H1 (cell line): ENCODE results near the gene OSBP. TPM values are rescaled to one million over a fixed set of nuclear protein-coding genes. Genes with fewer than 3 reads are reported as not detected.

Experiments
- CTCF ChIA-PET: fragments of 300-600 bp; sonication (Branson Sonifier 250); formaldehyde crosslinking; loops from one replicate; lab custom pipeline; 2021; ENCODE audit not compliant: partially characterized antibody; lab: Charles Lee
- POLR2A ChIA-PET: fragments of 300-600 bp; sonication (Branson Sonifier 250); formaldehyde crosslinking; loops from one replicate; lab custom pipeline; 2021; ENCODE audit warnings: inconsistent platforms; ENCODE audit not compliant: partially characterized antibody; lab: Charles Lee
- DNase-seq, 2 experiments: peaks; one replicate each; pipeline versions ENCODE4 v3.0.0 to v3.0.0-alpha.2; 2010 to 2022; ENCODE audit warnings: low spot score in 2 of 2, low read depth in 1 of 2, mixed read lengths in 1 of 2
- FAIRE-seq: peaks from 2 replicates; lab custom pipeline; 2011; peaks lifted over from hg19 to GRCh38; lab: Jason Lieb, UNC
- H2AFZ ChIP-seq: 2 replicates; pipeline ENCODE4 v1.8.1; 2012; ENCODE audit warnings: low read length, inconsistent platforms
- H2AK5ac ChIP-seq: 2 replicates; pipeline ENCODE4 v1.6.1; 2013; ENCODE audit warnings: low read depth, low read length
- H2BK120ac ChIP-seq: replicated peaks from 2 replicates; pipeline ENCODE3; 2013; ENCODE audit warnings: low read depth, low read length, inconsistent platforms
- H2BK12ac ChIP-seq: 2 replicates; pipeline ENCODE4 v1.6.1; 2013; ENCODE audit warnings: low read depth, low read length
- H2BK15ac ChIP-seq: 2 replicates; pipeline ENCODE4 v1.6.1; 2013; ENCODE audit warnings: low read length
- H2BK20ac ChIP-seq: 2 replicates; pipeline ENCODE4 v1.6.1; 2013; ENCODE audit warnings: low read length
- H2BK5ac ChIP-seq: 2 replicates; pipeline ENCODE4 v1.6.1; 2013; ENCODE audit warnings: low read depth, low read length
- H3K14ac ChIP-seq: 2 replicates; pipeline ENCODE4 v1.6.1; 2013; ENCODE audit warnings: inconsistent platforms; ENCODE audit not compliant: insufficient read length
- H3K18ac ChIP-seq: 2 replicates; pipeline ENCODE4 v1.6.1; 2013; ENCODE audit warnings: low read length; ENCODE audit errors: extremely low read depth
- H3K23ac ChIP-seq: 2 replicates; pipeline ENCODE4 v1.6.1; 2013; ENCODE audit warnings: inconsistent platforms; ENCODE audit not compliant: insufficient read length
- H3K23me2 ChIP-seq: 2 replicates; pipeline ENCODE4 v1.6.1; 2013; ENCODE audit warnings: low read depth, low read length
- H3K27ac ChIP-seq: 2 replicates; pipeline ENCODE4 v1.6.1; 2011; ENCODE audit warnings: low read depth, low read length, inconsistent platforms
- H3K27me3 ChIP-seq, 4 experiments: replicated peaks in 1 of 4; 1 replicate in 1 of 4; 2 replicates in 3 of 4; pipeline versions ENCODE4 v1.6.1 to v1.8.1; 2011 to 2013; ENCODE audit warnings: low read length in 3 of 4, mild to moderate bottlenecking in 3 of 4, inconsistent platforms in 2 of 4, mixed read lengths in 2 of 4, moderate library complexity in 1 of 4; ENCODE audit not compliant: control insufficient read depth in 3 of 4, insufficient read depth in 3 of 4; ENCODE audit errors: extremely low read depth in 1 of 4
- H3K36me3 ChIP-seq, 4 experiments: 2 replicates each; pipeline versions ENCODE4 v1.6.1 to v1.8.1; 2011 to 2013; ENCODE audit warnings: mild to moderate bottlenecking in 4 of 4, low read length in 3 of 4, moderate library complexity in 2 of 4, control low read depth in 1 of 4, inconsistent platforms in 1 of 4; ENCODE audit not compliant: insufficient read depth in 4 of 4, control insufficient read depth in 2 of 4
- H3K4ac ChIP-seq: replicated peaks from 2 replicates; pipeline ENCODE3; 2013; ENCODE audit warnings: low read length, low read depth, mixed read lengths, inconsistent platforms; ENCODE audit not compliant: insufficient read length
- H3K4me1 ChIP-seq, 4 experiments: replicated peaks in 1 of 4; 1 replicate in 1 of 4; 2 replicates in 3 of 4; pipeline versions ENCODE4 v1.6.1 to v1.8.1; 2011 to 2013; ENCODE audit warnings: low read length in 3 of 4, inconsistent platforms in 2 of 4, mixed read lengths in 1 of 4; ENCODE audit not compliant: insufficient read depth in 4 of 4, control insufficient read depth in 3 of 4
- H3K4me2 ChIP-seq, 2 experiments: 2 replicates each; pipeline versions ENCODE4 v1.6.1 to v1.8.1; 2011 to 2013; ENCODE audit warnings: low read depth in 2 of 2, low read length in 2 of 2, control low read depth in 1 of 2, inconsistent platforms in 1 of 2, mild to moderate bottlenecking in 1 of 2; ENCODE audit not compliant: insufficient read depth in 1 of 2
- H3K4me3 ChIP-seq, 4 experiments: fragments of 200-600, 300-600 bp in 1 of 4; sonication (generic), shearing (Covaris generic), sonication (Bioruptor Twin) in 1 of 4; 2 replicates each; pipeline versions ENCODE4 v1.5.1 to v1.8.1; 2011 to 2016; ENCODE audit warnings: low read length in 4 of 4, low read depth in 3 of 4, control low read depth in 2 of 4, inconsistent platforms in 2 of 4, mild to moderate bottlenecking in 2 of 4, mixed read lengths in 1 of 4, moderate library complexity in 1 of 4; ENCODE audit not compliant: insufficient read depth in 2 of 4; ENCODE audit errors: extremely low read depth in 1 of 4
- H3K56ac ChIP-seq: replicated peaks from 2 replicates; pipeline ENCODE3; 2013; ENCODE audit warnings: low read depth, mild to moderate bottlenecking, mixed read lengths, low read length, inconsistent platforms; ENCODE audit not compliant: insufficient read length
- H3K79me1 ChIP-seq: 2 replicates; pipeline ENCODE4 v1.6.1; 2013; ENCODE audit warnings: low read depth, low read length, control low read depth
- H3K79me2 ChIP-seq, 2 experiments: 2 replicates each; pipeline versions ENCODE4 v1.6.1 to v1.8.1; 2012 to 2013; ENCODE audit warnings: low read length in 2 of 2, mild to moderate bottlenecking in 2 of 2, inconsistent platforms in 1 of 2; ENCODE audit not compliant: insufficient read depth in 2 of 2, control insufficient read depth in 1 of 2
- H3K9ac ChIP-seq, 4 experiments: replicated peaks in 1 of 4; 1 replicate in 1 of 4; 2 replicates in 3 of 4; pipeline versions ENCODE4 v1.6.1 to v1.8.1; 2011 to 2013; ENCODE audit warnings: low read depth in 3 of 4, low read length in 3 of 4, control low read depth in 2 of 4, mild to moderate bottlenecking in 2 of 4, moderate library complexity in 2 of 4, inconsistent platforms in 1 of 4; ENCODE audit errors: extremely low read depth in 1 of 4
- H3K9me3 ChIP-seq, 2 experiments: 2 replicates each; pipeline versions ENCODE4 v1.6.1 to v1.8.1; 2012 to 2013; ENCODE audit warnings: mild to moderate bottlenecking in 2 of 2, moderate library complexity in 2 of 2, control low read depth in 1 of 2, inconsistent platforms in 1 of 2, low read depth in 1 of 2, low read length in 1 of 2, mixed read lengths in 1 of 2; ENCODE audit not compliant: insufficient read depth in 2 of 2
- H4K20me1 ChIP-seq, 2 experiments: replicated peaks in 1 of 2; 2 replicates each; pipeline versions ENCODE3 to v1.8.1; 2011 to 2013; ENCODE audit warnings: inconsistent platforms in 2 of 2, low read length in 2 of 2, mild to moderate bottlenecking in 1 of 2; ENCODE audit not compliant: insufficient read depth in 2 of 2, control insufficient read depth in 1 of 2
- H4K5ac ChIP-seq: 2 replicates; pipeline ENCODE4 v1.6.1; 2013; ENCODE audit warnings: low read length, low read depth, mixed read lengths, inconsistent platforms; ENCODE audit not compliant: insufficient read length
- H4K8ac ChIP-seq: 2 replicates; pipeline ENCODE4 v1.8.0; 2013; ENCODE audit warnings: mild to moderate bottlenecking, moderate library complexity, low read length, inconsistent platforms; ENCODE audit not compliant: insufficient read depth; ENCODE audit errors: extremely low read depth
- H4K91ac ChIP-seq: replicated peaks from 2 replicates; pipeline ENCODE3; 2013; ENCODE audit warnings: low read length, mixed read lengths, inconsistent platforms; ENCODE audit not compliant: insufficient read length
- ASH2L ChIP-seq: fragments of 200-600, 300-600 bp; sonication (generic); IDR thresholded peaks from one replicate; pipeline ENCODE4 v1.7.1; 2017; ENCODE audit warnings: low read length
- CBX5 ChIP-seq: fragments of 300-800, 300-1000 bp; sonication (generic); IDR thresholded peaks from 2 replicates; pipeline ENCODE4 v1.7.1; 2016; ENCODE audit warnings: antibody characterized with exemption, low read length, low read depth
- CEBPB ChIP-seq: IDR thresholded peaks from 2 replicates; pipeline ENCODE4 v1.6.1; 2012; ENCODE audit warnings: low read depth, low read length
- JUN ChIP-seq: IDR thresholded peaks from 2 replicates; pipeline ENCODE4 v1.6.1; 2011; ENCODE audit warnings: low read depth, mild to moderate bottlenecking, improper control_type of control experiment, low read length
- KDM4A ChIP-seq: IDR thresholded peaks from one replicate; pipeline ENCODE4 v1.7.1; 2012; ENCODE audit warnings: low read depth, mild to moderate bottlenecking, moderate library complexity, low read length, inconsistent platforms; ENCODE audit not compliant: severe bottlenecking
- SAP30 ChIP-seq: fragments of 300-600 bp; sonication (generic); IDR thresholded peaks from 2 replicates; pipeline ENCODE4 v1.7.1; 2012; ENCODE audit warnings: low read length, moderate library complexity, mild to moderate bottlenecking, inconsistent platforms; ENCODE audit not compliant: insufficient read depth, insufficient replicate concordance
- ZNF274 ChIP-seq: IDR thresholded peaks from 2 replicates; pipeline ENCODE4 v1.7.0; 2012; ENCODE audit warnings: low read length, borderline replicate concordance; ENCODE audit errors: extremely low read depth
- WGBS, 2 experiments: shearing (Covaris generic) in 1 of 2; methylation state at CpG; one replicate each; pipeline versions ENCODE4 v1.1.6 to v1.1.7; 2013 to 2015; ENCODE audit warnings: low lambda C conversion rate in 2 of 2, mixed read lengths in 2 of 2, inconsistent platforms in 1 of 2, low coverage in 1 of 2, missing lambda C conversion rate in 1 of 2; ENCODE audit not compliant: insufficient replicate concordance in 2 of 2, insufficient coverage in 1 of 2, insufficient read length in 1 of 2; ENCODE audit errors: extremely low coverage in 1 of 2, missing lambda C conversion rate in 1 of 2; 5-methylcytosine and 5-hydroxymethylcytosine counted together
- polyA plus RNA-seq, 7 experiments: library from polyadenylated mRNA; depleted of rRNA in 3 of 7; stranded (reverse) in 5 of 7; unstranded in 2 of 7; fragments of >200 nt in 5 of 7; fragments of 200-250 nt in 2 of 7; gene quantifications; 1 replicate in 5 of 7; 2 replicates in 1 of 7; 4 replicates in 1 of 7; pipeline versions ENCODE4 v1.2.1 to v1.2.3, GENCODE V29; 2011 to 2013; ENCODE audit warnings: missing spikeins in 2 of 7, mixed read lengths in 2 of 7
- total RNA-seq: library from RNA; stranded (reverse); fragmentation: NEBNext Ultra II Directional; extraction: Animal tissue kit (Norgen Biotek cat#: 25700); gene quantifications from 2 replicates; pipeline ENCODE4 v1.2.1, GENCODE V29; 2021
- TF ChIP-seq, protein P1 (sequence below), 3 experiments: IDR thresholded peaks; 1 replicate in 2 of 3; 2 replicates in 1 of 3; pipeline versions ENCODE4 v1.5.1 to v1.6.1; 2011; ENCODE audit warnings: low read length in 3 of 3, mild to moderate bottlenecking in 3 of 3, inconsistent platforms in 2 of 3, low read depth in 1 of 3, moderate library complexity in 1 of 3; ENCODE audit not compliant: insufficient read depth in 1 of 3; ENCODE audit errors: control extremely low read depth in 1 of 3

The OSBP gene
- total and polyA plus RNA-seq, 2 of the 8 experiments (the other 6 are each of a cell fraction or from before 2014, with no cell fraction given) = 13.2 to 43.1 TPM

DNA sequence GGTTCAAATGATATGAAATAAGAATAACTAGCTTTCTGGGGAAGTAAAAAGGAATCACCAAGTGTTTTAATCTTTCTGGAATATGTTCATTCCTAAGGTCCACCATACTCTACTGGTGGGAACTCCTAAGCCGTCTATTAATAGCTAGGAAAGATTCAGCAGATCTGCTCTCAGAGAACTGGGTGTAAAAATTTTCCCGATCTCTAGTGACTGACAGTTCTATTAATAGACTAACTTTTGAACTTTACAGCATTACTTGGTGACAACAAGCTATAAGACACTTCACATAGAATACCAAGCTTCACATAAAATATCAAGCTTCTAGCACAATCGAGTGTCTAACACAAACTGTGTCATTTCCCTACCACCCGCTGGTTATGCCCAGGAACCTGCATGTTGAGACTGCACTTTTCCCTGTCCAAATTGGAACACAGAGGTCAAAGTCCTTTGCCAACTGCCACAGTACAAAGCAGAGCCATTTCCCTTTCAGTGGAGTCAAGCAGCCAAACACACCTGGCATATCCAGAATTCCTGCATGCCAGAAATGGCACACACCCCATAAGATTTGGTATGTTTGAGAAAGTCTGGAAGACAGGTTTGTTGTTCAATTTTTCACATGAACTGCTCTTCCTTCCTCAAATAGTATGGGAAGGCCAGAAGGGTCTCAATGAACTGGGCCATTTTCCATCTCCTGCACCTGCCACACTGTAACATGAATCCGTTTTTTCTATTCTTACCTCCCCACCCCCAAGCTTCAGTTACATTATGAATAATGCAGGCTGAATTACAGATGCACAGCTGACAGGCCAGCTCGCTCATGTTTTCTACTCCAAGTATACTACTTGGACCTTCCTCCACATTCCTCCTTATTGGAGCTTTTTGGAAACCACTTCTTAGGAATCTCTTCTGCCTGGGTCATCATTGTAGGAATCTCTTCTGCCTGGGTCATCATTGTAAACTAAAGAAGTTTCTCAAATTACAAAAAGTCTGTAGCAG lies 3.7 kb downstream of the OSBP start:
- Histone ChIP-seq H3K4me3 (no peak overlapping the region), H3K79me2 (peaks cover 9 to 40% of the 10 kb centered on the region in 2 experiments), H2BK12ac (no peak overlapping the region), H3K4me1 (peaks cover 0 to 4% (median 0%) of the 10 kb centered on the region in 4 experiments; a peak in 2 of 7 replicates), H3K23me2 (peaks cover 10% of the 10 kb centered on the region), H3K56ac (no peak overlapping the region), H3K27me3 (no peaks in the 10 kb centered on the region; a peak in 1 of 7 replicates), H3K36me3 (peaks cover 15 to 34% (median 26%) of the 10 kb centered on the region in 4 experiments; a peak in 7 of 8 replicates), H4K8ac (no peak overlapping the region), H2BK120ac (no peak overlapping the region), H3K9ac (no peak overlapping the region), H3K27ac (no peak overlapping the region), H4K20me1 (peaks cover 11 to 16% of the 10 kb centered on the region in 2 experiments), H2BK20ac (no peak overlapping the region), H2AK5ac (no peak overlapping the region), H3K23ac (no peak overlapping the region), H3K4ac (no peak overlapping the region), H3K14ac (no peak overlapping the region), H2BK5ac (no peak overlapping the region), H2AFZ (no peak overlapping the region), H3K79me1 (peaks cover 8% of the 10 kb centered on the region), H4K91ac (no peak overlapping the region), H4K5ac (no peak overlapping the region), H3K9me3 (no peaks in the 10 kb centered on the region), H2BK15ac (no peak overlapping the region), H3K18ac (no peak overlapping the region), H3K4me2 (no peak overlapping the region)
- ChIA-PET POLR2A (interaction anchor here (0.8 to 1.5 kb wide), 3 partner anchors 14 to 62 kb away, joined by 3 to 6 read pairs (median 3); no protein-coding TSS in a partner anchor), CTCF (interaction anchor here (0.6 to 1.5 kb wide), 2 partner anchors 68 to 75 kb away, joined by 4 to 7 read pairs; no protein-coding TSS in a partner anchor)
- no peak for FAIRE-seq
- DNase-seq = no peak
- WGBS, 2 experiments = 83% methylated on average over 6 of the region's 6 CpGs; no CpG with 5 or more reads in 1 of the 2 experiments
- TF ChIP-seq, protein P1, sequence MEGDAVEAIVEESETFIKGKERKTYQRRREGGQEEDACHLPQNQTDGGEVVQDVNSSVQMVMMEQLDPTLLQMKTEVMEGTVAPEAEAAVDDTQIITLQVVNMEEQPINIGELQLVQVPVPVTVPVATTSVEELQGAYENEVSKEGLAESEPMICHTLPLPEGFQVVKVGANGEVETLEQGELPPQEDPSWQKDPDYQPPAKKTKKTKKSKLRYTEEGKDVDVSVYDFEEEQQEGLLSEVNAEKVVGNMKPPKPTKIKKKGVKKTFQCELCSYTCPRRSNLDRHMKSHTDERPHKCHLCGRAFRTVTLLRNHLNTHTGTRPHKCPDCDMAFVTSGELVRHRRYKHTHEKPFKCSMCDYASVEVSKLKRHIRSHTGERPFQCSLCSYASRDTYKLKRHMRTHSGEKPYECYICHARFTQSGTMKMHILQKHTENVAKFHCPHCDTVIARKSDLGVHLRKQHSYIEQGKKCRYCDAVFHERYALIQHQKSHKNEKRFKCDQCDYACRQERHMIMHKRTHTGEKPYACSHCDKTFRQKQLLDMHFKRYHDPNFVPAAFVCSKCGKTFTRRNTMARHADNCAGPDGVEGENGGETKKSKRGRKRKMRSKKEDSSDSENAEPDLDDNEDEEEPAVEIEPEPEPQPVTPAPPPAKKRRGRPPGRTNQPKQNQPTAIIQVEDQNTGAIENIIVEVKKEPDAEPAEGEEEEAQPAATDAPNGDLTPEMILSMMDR (IDR thresholded peaks at IDR 0.05; ENCODE audit: control extremely low read depth in 1 of 3, insufficient read depth in 1 of 3, low read depth in 1 of 3, low read length in 3 of 3) = no peak
- no peak for TF ChIP-seq SAP30
- no peak for TF ChIP-seq ASH2L
- TF ChIP-seq CBX5 = no peak
- TF ChIP-seq ZNF274 = no peak
- no peak for TF ChIP-seq JUN
- no peak for TF ChIP-seq KDM4A
- TF ChIP-seq CEBPB = no peak
